Neural progenitor cell (in vitro differentiated cells): Measurements from ENCODE around the gene ETV1. TPM values are rescaled to one million over a fixed set of nuclear protein-coding genes. Genes with fewer than 3 reads are reported as not detected.

Experiments
- DNase-seq: peaks from one replicate; pipeline ENCODE4 v3.0.0-alpha.2; 2016; ENCODE audit warnings: low spot score
- H2AFZ ChIP-seq: fragments of 200-600 bp; sonication (generic); replicated peaks from 2 replicates; pipeline ENCODE4 v1.6.1; 2016; ENCODE audit warnings: antibody characterized with exemption
- H3F3A ChIP-seq: fragments of 200-600 bp; sonication (generic); 2 replicates; pipeline ENCODE4 v1.6.1; 2016; ENCODE audit warnings: antibody characterized with exemption, low read depth
- H3K27ac ChIP-seq: fragments of 200-600 bp; sonication (generic); 2 replicates; pipeline ENCODE4 v1.5.1; 2016; ENCODE audit warnings: mild to moderate bottlenecking
- H3K27me3 ChIP-seq: fragments of 200-600 bp; sonication (generic); 2 replicates; pipeline ENCODE4 v1.6.1; 2016; ENCODE audit warnings: mild to moderate bottlenecking, moderate library complexity
- H3K36me3 ChIP-seq: fragments of 200-600 bp; sonication (generic); 2 replicates; pipeline ENCODE4 v1.5.1; 2016
- H3K4me1 ChIP-seq: fragments of 200-600 bp; sonication (generic); 2 replicates; pipeline ENCODE4 v1.6.1; 2016; ENCODE audit warnings: mixed run types
- H3K4me2 ChIP-seq: fragments of 200-600 bp; sonication (generic); 2 replicates; pipeline ENCODE4 v1.6.1; 2016
- H3K4me3 ChIP-seq: fragments of 200-600 bp; sonication (generic); 2 replicates; pipeline ENCODE4 v1.5.1; 2016
- H3K79me2 ChIP-seq: fragments of 200-600 bp; sonication (generic); 2 replicates; pipeline ENCODE4 v1.6.1; 2016; ENCODE audit warnings: low read depth
- H3K9ac ChIP-seq: fragments of 200-600 bp; sonication (generic); 2 replicates; pipeline ENCODE4 v1.6.1; 2016
- H3K9me3 ChIP-seq: fragments of 200-600 bp; sonication (generic); 2 replicates; pipeline ENCODE4 v1.5.1; 2016; ENCODE audit warnings: low read depth
- H4K20me1 ChIP-seq: fragments of 200-600 bp; sonication (generic); 2 replicates; pipeline ENCODE4 v1.6.1; 2016; ENCODE audit warnings: low read depth
- H3K27ac Mint-ChIP-seq: 3 replicates; pipeline ENCODE4 v1.8.0; 2021; ENCODE audit warnings: mixed read lengths
- H3K27me3 Mint-ChIP-seq: 2 replicates; pipeline ENCODE4 v1.8.0; 2022; ENCODE audit warnings: low read depth, mild to moderate bottlenecking, inconsistent platforms, moderate library complexity, mixed read lengths; ENCODE audit not compliant: insufficient read depth
- H3K36me3 Mint-ChIP-seq: 3 replicates; pipeline ENCODE4 v1.8.0; 2021; ENCODE audit warnings: mixed read lengths
- H3K4me1 Mint-ChIP-seq: 3 replicates; pipeline ENCODE4 v1.8.0; 2021; ENCODE audit warnings: mixed read lengths
- H3K4me3 Mint-ChIP-seq: 3 replicates; pipeline ENCODE4 v1.8.0; 2021; ENCODE audit warnings: mild to moderate bottlenecking, moderate library complexity, mixed read lengths
- H3K9me3 Mint-ChIP-seq: 3 replicates; pipeline ENCODE4 v1.8.0; 2020; ENCODE audit warnings: mixed read lengths
- CTCF ChIP-seq: fragments of 200-600 bp; sonication (generic); IDR thresholded peaks from 2 replicates; pipeline ENCODE4 v1.5.1; 2017; ENCODE audit warnings: antibody characterized with exemption, mild to moderate bottlenecking
- EZH2 ChIP-seq: fragments of 200-600 bp; sonication (generic); IDR thresholded peaks from 2 replicates; pipeline ENCODE4 v1.6.1; 2017; ENCODE audit warnings: antibody characterized with exemption, mild to moderate bottlenecking, moderate library complexity
- EZH2phosphoT487 ChIP-seq: fragments of 200-600 bp; sonication (generic); IDR thresholded peaks from 2 replicates; pipeline ENCODE4 v1.6.1; 2017; ENCODE audit warnings: antibody characterized with exemption
- total RNA-seq: library from RNA; depleted of rRNA; stranded (reverse); fragments of >200 nt; gene quantifications from 2 replicates; pipeline ENCODE4 v1.2.3, GENCODE V29; 2015; ENCODE audit warnings: low replicate concordance

The ETV1 gene
- total RNA-seq, 1 donor from 2014 or later = 36.8 TPM

GRCh38 chr7:13872709-13873108 lies 116.8 kb downstream of the ETV1 start:
- no peaks in the 10 kb centered on the region for H3K4me1 ChIP-seq
- H3K27ac ChIP-seq = no peak overlapping the region
- H3K36me3 Mint-ChIP-seq = no peaks in the 10 kb centered on the region
- no peaks in the 10 kb centered on the region for H3K27me3 Mint-ChIP-seq
- no peaks in the 10 kb centered on the region for H4K20me1 ChIP-seq
- H3K79me2 ChIP-seq = no peaks in the 10 kb centered on the region
- no peaks in the 10 kb centered on the region for H3K9me3 ChIP-seq
- TF ChIP-seq EZH2phosphoT487 (no peak), CTCF (no peak), EZH2 (no peak)
- H3K36me3 ChIP-seq = no peaks in the 10 kb centered on the region
- H3K4me3 Mint-ChIP-seq = no peak overlapping the region
- H3K27me3 ChIP-seq = no peaks in the 10 kb centered on the region
- H3K27ac Mint-ChIP-seq = no peak overlapping the region
- no peak overlapping the region for H3K4me2 ChIP-seq
- no peaks in the 10 kb centered on the region for H3K4me1 Mint-ChIP-seq
- H2AFZ ChIP-seq = no peak overlapping the region
- no peaks in the 10 kb centered on the region for H3F3A ChIP-seq
- no peak for DNase-seq
- H3K9ac ChIP-seq = no peak overlapping the region
- H3K4me3 ChIP-seq = no peak overlapping the region
- peaks cover 5% of the 10 kb centered on the region for H3K9me3 Mint-ChIP-seq

- no peaks in the 10 kb centered on the region for H3K79me2 ChIP-seq
- H3K27ac Mint-ChIP-seq = no peak overlapping the region
- no peaks in the 10 kb centered on the region for H3K36me3 Mint-ChIP-seq
- no peaks in the 10 kb centered on the region for H3K36me3 ChIP-seq
- no peak overlapping the region for H3K4me3 Mint-ChIP-seq
- H2AFZ ChIP-seq = no peak overlapping the region
- no peak for TF ChIP-seq EZH2
- no peak for TF ChIP-seq EZH2phosphoT487
- TF ChIP-seq CTCF = no peak
- H3K9me3 ChIP-seq = no peaks in the 10 kb centered on the region
- H4K20me1 ChIP-seq = no peaks in the 10 kb centered on the region
- H3K27me3 Mint-ChIP-seq = no peaks in the 10 kb centered on the region
- H3K27me3 ChIP-seq = no peaks in the 10 kb centered on the region
- H3K9me3 Mint-ChIP-seq = peaks cover 5% of the 10 kb centered on the region
- no peak overlapping the region for H3K9ac ChIP-seq
- H3F3A ChIP-seq = no peaks in the 10 kb centered on the region
- DNase-seq = no peak
- no peak overlapping the region for H3K4me3 ChIP-seq
- H3K4me1 Mint-ChIP-seq = no peaks in the 10 kb centered on the region
- H3K27ac ChIP-seq = no peak overlapping the region
- no peaks in the 10 kb centered on the region for H3K4me1 ChIP-seq
- no peak overlapping the region for H3K4me2 ChIP-seq
Measured at GRCh38 chr7:13871008-13871407, 118.5 kb downstream of the ETV1 start.

GRCh38 chr7:13860734-13861133 lies 128.7 kb downstream of the ETV1 start:
- H3K9me3 Mint-ChIP-seq = peaks cover 3% of the 10 kb centered on the region
- Histone ChIP-seq H2AFZ (peak overlapping the region; percentile 64), H3K27ac (no peak overlapping the region), H4K20me1 (no peaks in the 10 kb centered on the region), H3K36me3 (no peaks in the 10 kb centered on the region), H3K4me3 (no peak overlapping the region), H3F3A (peaks cover 7% of the 10 kb centered on the region), H3K27me3 (no peaks in the 10 kb centered on the region), H3K79me2 (no peaks in the 10 kb centered on the region), H3K4me1 (peaks cover 27% of the 10 kb centered on the region), H3K9me3 (no peaks in the 10 kb centered on the region), H3K9ac (no peak overlapping the region), H3K4me2 (no peak overlapping the region)
- no peak overlapping the region for H3K27ac Mint-ChIP-seq
- H3K27me3 Mint-ChIP-seq = peaks cover 2% of the 10 kb centered on the region
- H3K36me3 Mint-ChIP-seq = no peaks in the 10 kb centered on the region
- peaks cover 5% of the 10 kb centered on the region for H3K4me1 Mint-ChIP-seq
- no peak for TF ChIP-seq CTCF
- TF ChIP-seq EZH2 = no peak
- no peak for TF ChIP-seq EZH2phosphoT487
- no peak overlapping the region for H3K4me3 Mint-ChIP-seq
- no peak for DNase-seq
